GM12875 (cell line): ENCODE results near the gene RERE.

Experiments
- H3K4me3 ChIP-seq: one replicate; pipeline ENCODE4 v1.5.1; 2011; ENCODE audit warnings: low read depth, low read length, control low read depth
- CTCF ChIP-seq: IDR thresholded peaks from 2 replicates; pipeline ENCODE4 v1.5.1; 2011; ENCODE audit warnings: low read depth, mild to moderate bottlenecking, control low read depth, inconsistent platforms, low read length, moderate library complexity, borderline replicate concordance; ENCODE audit not compliant: insufficient read depth

Gene RERE

GRCh38 chr1:8437347-8437746 is 380.1 kb downstream of the RERE start:
- no peak for TF ChIP-seq CTCF
- H3K4me3 ChIP-seq, result no peak overlapping the region

- no peak for TF ChIP-seq CTCF
- no peak overlapping the region for H3K4me3 ChIP-seq
Measured at GRCh38 chr1:8435569-8436071, 381.8 kb downstream of the RERE start.

- H3K4me3 ChIP-seq, result no peak overlapping the region
- TF ChIP-seq CTCF, result no peak
Measured at GRCh38 chr1:8434101-8434500, 383.3 kb downstream of the RERE start.

- no peak for TF ChIP-seq CTCF
- H3K4me3 ChIP-seq, result no peak overlapping the region
Measured at GRCh38 chr1:8431784-8432183, 385.7 kb downstream of the RERE start.

GRCh38 chr1:8431019-8431418 is 386.4 kb downstream of the RERE start:
- TF ChIP-seq CTCF, result 0 out of 2 replicates have a peak, but pooled peaks have one; percentile 32
- no peak overlapping the region for H3K4me3 ChIP-seq

- no peak for TF ChIP-seq CTCF
- H3K4me3 ChIP-seq, result no peak overlapping the region
Measured at GRCh38 chr1:8430476-8430875, 387.0 kb downstream of the RERE start.

- no peak overlapping the region for H3K4me3 ChIP-seq
- TF ChIP-seq CTCF, result no peak
Measured at GRCh38 chr1:8429549-8430110, 387.8 kb downstream of the RERE start.
